T-helper 2 cell treated with Interferon-gamma antibody and Interleukin-4, amounts not matched to agents 5 μg/mL and 100 μg/mL, for 36 hours (primary cell): Measurements from ENCODE around the gene TP73.

Experiments used
- DNase-seq: peaks from one replicate; pipeline ENCODE4 v3.0.0; 2021; ENCODE audit warnings: low spot score
- H3K27ac Mint-ChIP-seq: one replicate; pipeline ENCODE4 v1.8.0; 2021; ENCODE audit warnings: mild to moderate bottlenecking, mixed read lengths
- H3K27me3 Mint-ChIP-seq: one replicate; pipeline ENCODE4 v1.8.0; 2021; ENCODE audit warnings: low read depth, mixed read lengths
- H3K36me3 Mint-ChIP-seq: one replicate; pipeline ENCODE4 v1.8.0; 2021; ENCODE audit warnings: low read depth, mixed read lengths
- H3K4me1 Mint-ChIP-seq: one replicate; pipeline ENCODE4 v1.8.0; 2021; ENCODE audit warnings: low read depth, mixed read lengths
- H3K4me3 Mint-ChIP-seq: one replicate; pipeline ENCODE4 v1.8.0; 2022; ENCODE audit warnings: mild to moderate bottlenecking, moderate library complexity, mixed read lengths
- H3K9me3 Mint-ChIP-seq: one replicate; pipeline ENCODE4 v1.8.0; 2021; ENCODE audit warnings: mixed read lengths

TP73 gene

GRCh38 chr1:3735027-3735681 is 82.8 kb downstream of the TP73 start:
- no peak overlapping the region for H3K27ac Mint-ChIP-seq
- H3K4me3 Mint-ChIP-seq = no peak overlapping the region
- no peaks in the 10 kb centered on the region for H3K36me3 Mint-ChIP-seq
- no peak for DNase-seq
- peaks cover 1% of the 10 kb centered on the region for H3K4me1 Mint-ChIP-seq
- H3K9me3 Mint-ChIP-seq = no peaks in the 10 kb centered on the region
- H3K27me3 Mint-ChIP-seq = no peaks in the 10 kb centered on the region

GRCh38 chr1:3735688-3736087 is 83.4 kb downstream of the TP73 start:
- Mint-ChIP-seq H3K27me3 (no peaks in the 10 kb centered on the region), H3K9me3 (no peaks in the 10 kb centered on the region), H3K36me3 (no peaks in the 10 kb centered on the region), H3K27ac (no peak overlapping the region), H3K4me1 (peaks cover 1% of the 10 kb centered on the region), H3K4me3 (no peak overlapping the region)
- no peak for DNase-seq

GRCh38 chr1:3736131-3736561 is 83.8 kb downstream of the TP73 start:
- Mint-ChIP-seq H3K4me1 (peaks cover 1% of the 10 kb centered on the region), H3K9me3 (no peaks in the 10 kb centered on the region), H3K36me3 (no peaks in the 10 kb centered on the region), H3K27me3 (no peaks in the 10 kb centered on the region), H3K27ac (no peak overlapping the region), H3K4me3 (no peak overlapping the region)
- no peak for DNase-seq

GRCh38 chr1:3736708-3737107 is 84.4 kb downstream of the TP73 start:
- H3K27ac Mint-ChIP-seq = no peak overlapping the region
- no peaks in the 10 kb centered on the region for H3K9me3 Mint-ChIP-seq
- DNase-seq = no peak
- no peaks in the 10 kb centered on the region for H3K36me3 Mint-ChIP-seq
- peaks cover 1% of the 10 kb centered on the region for H3K4me1 Mint-ChIP-seq
- no peak overlapping the region for H3K4me3 Mint-ChIP-seq
- H3K27me3 Mint-ChIP-seq = no peaks in the 10 kb centered on the region

- H3K36me3 Mint-ChIP-seq = no peaks in the 10 kb centered on the region
- peaks cover 1% of the 10 kb centered on the region for H3K4me1 Mint-ChIP-seq
- no peak overlapping the region for H3K4me3 Mint-ChIP-seq
- no peak overlapping the region for H3K27ac Mint-ChIP-seq
- DNase-seq = no peak
- H3K9me3 Mint-ChIP-seq = no peaks in the 10 kb centered on the region
- no peaks in the 10 kb centered on the region for H3K27me3 Mint-ChIP-seq
These were observed 86.6 kb downstream of the TP73 start for GRCh38 chr1:3738943-3739342.

- DNase-seq = no peak
- no peak overlapping the region for H3K27ac Mint-ChIP-seq
- H3K4me3 Mint-ChIP-seq = no peak overlapping the region
- no peaks in the 10 kb centered on the region for H3K9me3 Mint-ChIP-seq
- no peaks in the 10 kb centered on the region for H3K27me3 Mint-ChIP-seq
- H3K36me3 Mint-ChIP-seq = no peaks in the 10 kb centered on the region
- H3K4me1 Mint-ChIP-seq = peaks cover 3% of the 10 kb centered on the region
These were observed 87.7 kb downstream of the TP73 start for GRCh38 chr1:3740042-3740441.

GRCh38 chr1:3740752-3741151 is 88.4 kb downstream of the TP73 start:
- Mint-ChIP-seq H3K9me3 (no peaks in the 10 kb centered on the region), H3K36me3 (no peaks in the 10 kb centered on the region), H3K27ac (no peak overlapping the region), H3K4me3 (no peak overlapping the region), H3K4me1 (peaks cover 6% of the 10 kb centered on the region), H3K27me3 (no peaks in the 10 kb centered on the region)
- DNase-seq = no peak

GRCh38 chr1:3741566-3742438 is 89.5 kb downstream of the TP73 start:
- no peak overlapping the region for H3K4me3 Mint-ChIP-seq
- peaks cover 9% of the 10 kb centered on the region for H3K4me1 Mint-ChIP-seq
- no peak overlapping the region for H3K27ac Mint-ChIP-seq
- H3K9me3 Mint-ChIP-seq = no peaks in the 10 kb centered on the region
- no peaks in the 10 kb centered on the region for H3K36me3 Mint-ChIP-seq
- H3K27me3 Mint-ChIP-seq = no peaks in the 10 kb centered on the region
- no peak for DNase-seq

- no peaks in the 10 kb centered on the region for H3K9me3 Mint-ChIP-seq
- no peaks in the 10 kb centered on the region for H3K36me3 Mint-ChIP-seq
- no peak overlapping the region for H3K27ac Mint-ChIP-seq
- H3K4me1 Mint-ChIP-seq = peaks cover 10% of the 10 kb centered on the region
- no peak overlapping the region for H3K4me3 Mint-ChIP-seq
- H3K27me3 Mint-ChIP-seq = no peaks in the 10 kb centered on the region
- no peak for DNase-seq
These were observed 90.4 kb downstream of the TP73 start for GRCh38 chr1:3742439-3743298.

GRCh38 chr1:3743421-3743820 is 91.1 kb downstream of the TP73 start:
- Mint-ChIP-seq H3K4me1 (peaks cover 14% of the 10 kb centered on the region), H3K9me3 (no peaks in the 10 kb centered on the region), H3K36me3 (no peaks in the 10 kb centered on the region), H3K27me3 (no peaks in the 10 kb centered on the region), H3K27ac (no peak overlapping the region), H3K4me3 (no peak overlapping the region)
- no peak for DNase-seq

GRCh38 chr1:3743826-3744225 is 91.5 kb downstream of the TP73 start:
- DNase-seq = no peak
- no peaks in the 10 kb centered on the region for H3K36me3 Mint-ChIP-seq
- no peak overlapping the region for H3K4me3 Mint-ChIP-seq
- H3K27ac Mint-ChIP-seq = no peak overlapping the region
- no peaks in the 10 kb centered on the region for H3K27me3 Mint-ChIP-seq
- H3K9me3 Mint-ChIP-seq = no peaks in the 10 kb centered on the region
- H3K4me1 Mint-ChIP-seq = peaks cover 14% of the 10 kb centered on the region

- no peak overlapping the region for H3K27ac Mint-ChIP-seq
- H3K9me3 Mint-ChIP-seq = no peaks in the 10 kb centered on the region
- H3K4me1 Mint-ChIP-seq = peaks cover 14% of the 10 kb centered on the region
- peaks cover 2% of the 10 kb centered on the region for H3K27me3 Mint-ChIP-seq
- H3K36me3 Mint-ChIP-seq = no peaks in the 10 kb centered on the region
- H3K4me3 Mint-ChIP-seq = no peak overlapping the region
- no peak for DNase-seq
These were observed 92.3 kb downstream of the TP73 start for GRCh38 chr1:3744646-3745045.

GRCh38 chr1:3745071-3745470 is 92.8 kb downstream of the TP73 start:
- no peaks in the 10 kb centered on the region for H3K36me3 Mint-ChIP-seq
- no peak overlapping the region for H3K27ac Mint-ChIP-seq
- H3K27me3 Mint-ChIP-seq = peaks cover 2% of the 10 kb centered on the region
- peaks cover 14% of the 10 kb centered on the region for H3K4me1 Mint-ChIP-seq
- H3K9me3 Mint-ChIP-seq = no peaks in the 10 kb centered on the region
- DNase-seq = no peak
- H3K4me3 Mint-ChIP-seq = no peak overlapping the region
